8988T (cell line): ENCODE data around the gene DLL4.

ENCODE experiments used
- DNase-seq: peaks from one replicate; pipeline ENCODE4 v3.0.0; 2011

The DLL4 gene

DNA sequence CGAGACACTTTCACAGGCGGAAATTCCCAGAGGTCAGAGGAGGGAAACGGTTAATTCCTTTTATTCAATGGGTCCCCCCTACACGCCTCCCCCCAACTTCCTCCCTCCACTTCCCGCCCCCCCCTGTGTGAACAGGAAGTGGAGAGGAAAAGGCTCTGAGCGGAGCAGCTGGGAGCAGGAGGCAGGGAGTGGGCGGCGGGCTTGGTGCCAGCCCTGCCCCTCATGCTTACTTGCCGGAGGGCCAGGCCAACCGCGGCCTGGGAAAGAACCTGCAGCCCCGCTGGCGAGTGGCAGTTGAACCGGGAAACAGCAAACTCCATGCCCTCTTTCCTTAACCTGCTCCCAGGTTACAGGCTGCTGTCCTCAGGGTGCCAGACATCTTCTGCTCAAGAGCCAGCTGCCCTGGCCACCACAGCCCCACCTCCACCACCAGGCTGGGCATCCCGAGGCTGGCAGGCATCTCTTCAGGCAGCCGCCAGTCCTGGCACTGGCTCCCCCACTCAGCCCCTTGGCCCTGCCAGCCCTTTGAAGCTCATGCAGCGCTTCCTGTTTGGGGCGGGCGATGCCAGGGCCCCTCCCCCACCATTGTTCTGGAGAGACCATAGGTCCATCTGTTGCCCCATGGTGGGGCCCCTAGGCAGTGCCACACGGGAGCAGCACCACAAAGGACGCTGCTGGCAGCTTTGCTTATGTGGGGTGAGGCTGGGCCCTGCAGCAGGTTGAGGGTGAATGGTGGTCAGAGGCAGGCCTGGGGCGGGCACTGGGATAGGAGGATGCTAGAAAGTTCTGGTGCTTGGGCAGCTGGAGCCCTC lies 21.9 kb upstream of the DLL4 start:
- DNase-seq, result no peak

DNA sequence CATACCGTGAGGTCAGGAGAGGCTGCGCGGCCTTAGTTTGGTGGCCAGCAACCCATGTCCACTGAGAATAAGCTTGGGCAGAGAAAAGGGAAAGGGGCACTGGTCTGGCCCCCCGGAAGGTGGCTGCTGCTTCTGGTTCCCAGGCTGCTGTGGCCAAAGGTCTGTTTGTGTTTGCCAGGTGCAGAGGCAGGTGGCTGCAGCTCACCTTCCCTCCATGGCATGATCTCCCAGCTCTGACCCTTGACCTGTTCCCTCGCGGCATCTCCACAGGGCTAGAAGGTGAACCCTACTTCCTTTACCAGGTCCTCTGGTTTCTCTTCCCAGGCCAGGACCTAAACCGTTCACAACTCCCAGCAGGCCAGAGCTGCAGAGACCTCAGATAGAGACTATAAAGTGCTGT lies 21.0 kb upstream of the DLL4 start:
- DNase-seq, result no peak

DNA sequence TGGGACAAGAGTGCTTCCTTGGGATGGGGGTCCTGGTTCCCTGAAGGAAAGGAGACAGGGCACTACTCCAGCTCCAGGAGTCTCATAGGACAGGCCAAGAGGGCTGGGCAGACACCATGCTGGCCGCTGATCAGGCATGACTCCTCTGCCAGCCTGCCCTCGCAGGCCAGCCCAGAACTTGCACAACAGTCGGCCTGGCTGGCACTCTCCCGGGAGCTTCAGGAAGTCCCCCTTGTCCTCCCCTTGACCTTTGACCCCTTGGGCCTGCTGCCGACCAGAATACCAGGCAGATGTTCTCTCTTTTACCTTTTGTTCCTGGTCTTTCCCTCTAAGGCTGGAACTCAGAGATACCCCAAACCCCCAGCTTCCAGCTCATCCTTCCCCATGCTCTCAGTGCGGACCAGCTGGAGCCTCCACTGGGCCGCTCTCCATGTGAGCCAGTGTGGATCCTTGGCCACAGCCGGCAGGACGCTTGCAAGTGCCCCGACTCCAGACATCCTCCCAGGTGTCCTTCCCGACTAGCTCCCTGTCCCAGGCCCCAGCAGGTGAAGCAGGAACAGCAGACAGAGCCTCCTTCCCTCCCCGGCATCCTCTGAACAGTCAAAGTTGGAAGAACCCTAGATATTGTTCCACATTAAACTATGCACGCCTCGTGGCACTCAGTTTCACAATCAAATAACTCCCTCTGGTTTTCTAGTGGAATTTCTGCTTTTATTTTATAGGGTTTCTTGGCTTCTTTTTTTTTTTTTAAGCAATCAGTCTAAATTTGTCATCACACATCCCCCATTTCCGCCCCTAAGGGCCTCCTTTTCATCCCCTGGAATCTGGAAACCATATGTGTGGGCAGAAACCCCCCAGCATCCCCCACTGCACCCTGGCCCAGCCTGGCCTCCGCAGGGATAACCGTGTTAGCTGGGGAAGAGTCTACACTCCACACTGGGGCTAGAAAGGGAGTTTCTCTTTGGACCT lies 19.2 kb upstream of the DLL4 start:
- no peak for DNase-seq

DNA sequence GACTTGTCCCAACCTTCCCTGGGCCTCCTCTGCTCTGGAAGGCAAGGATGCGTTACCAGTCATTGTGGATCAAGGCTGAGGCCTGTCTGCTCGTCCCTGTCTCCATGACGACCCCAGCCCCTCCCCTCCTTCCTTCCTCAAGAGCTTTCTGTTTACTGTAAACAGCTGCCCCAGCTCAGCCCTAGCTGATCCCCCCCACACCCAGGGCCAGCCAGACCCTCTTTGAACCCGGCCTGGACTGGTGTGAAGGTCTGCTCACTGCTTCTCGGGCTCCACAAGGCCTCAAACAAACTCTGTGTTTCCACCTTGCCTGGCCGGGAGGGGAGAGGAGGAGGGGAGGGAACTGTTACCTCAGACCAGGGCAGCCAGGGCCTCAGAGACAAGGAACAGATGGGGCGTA lies 18.0 kb upstream of the DLL4 start:
- DNase-seq, result no peak

DNA sequence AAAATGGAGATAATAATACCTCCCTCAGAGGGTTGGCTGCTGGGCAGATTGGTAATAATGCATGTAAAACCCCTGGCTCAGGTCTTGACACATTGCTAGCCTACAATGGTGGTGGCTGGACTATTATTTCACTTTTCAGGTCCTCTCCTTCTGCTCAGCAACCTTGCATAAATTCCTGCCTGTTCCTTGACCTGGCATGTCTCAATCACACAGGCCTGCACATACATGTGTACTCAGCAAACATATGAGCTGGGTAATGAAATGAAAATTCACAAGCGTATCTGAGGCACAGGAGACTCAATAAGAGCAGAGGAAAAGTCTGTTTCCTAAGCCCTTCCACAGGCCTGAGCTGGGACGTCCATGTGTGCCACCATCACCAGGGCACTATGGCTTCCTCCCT lies 17.4 kb upstream of the DLL4 start:
- no peak for DNase-seq

DNA sequence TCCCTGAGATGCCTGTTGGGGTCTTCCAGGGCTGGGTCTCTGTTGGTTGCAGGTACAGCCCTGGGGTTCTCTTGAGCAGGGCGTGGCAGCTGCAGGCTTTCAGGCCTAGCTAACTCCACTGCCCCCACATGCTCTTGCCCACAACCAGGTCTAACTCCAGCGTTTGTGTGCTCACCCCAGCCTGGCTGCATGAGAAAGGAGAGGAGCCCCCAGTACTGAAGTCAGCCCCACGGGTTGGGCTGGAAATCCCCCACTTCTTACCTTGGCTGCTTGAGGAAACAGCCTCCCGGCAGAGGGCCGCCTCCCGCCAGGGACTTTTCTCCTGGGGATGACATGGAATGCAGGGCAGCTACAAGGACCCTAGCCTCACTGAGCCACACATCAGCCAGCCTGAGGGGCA lies 16.7 kb upstream of the DLL4 start:
- DNase-seq, result no peak

DNA sequence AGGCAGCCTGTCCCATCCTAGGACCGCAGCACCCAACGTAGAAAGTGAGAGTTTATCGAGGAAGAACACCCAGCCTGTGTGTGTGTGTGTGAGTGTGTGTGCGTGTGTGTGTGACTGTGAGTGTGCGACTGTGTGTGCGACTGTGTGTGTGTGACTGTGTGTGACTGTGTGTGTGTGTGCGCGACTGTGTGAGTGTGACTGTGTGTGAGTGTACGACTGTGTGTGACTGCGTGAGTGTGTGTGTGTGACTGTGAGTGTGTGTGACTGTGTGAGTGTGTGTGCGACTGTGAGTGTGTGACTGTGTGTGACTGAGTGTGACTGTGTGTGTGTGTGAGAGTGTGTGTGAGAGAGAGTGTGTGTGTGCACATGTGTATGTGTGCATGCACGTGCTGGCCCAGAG lies 15.1 kb upstream of the DLL4 start:
- DNase-seq, result no peak

DNA sequence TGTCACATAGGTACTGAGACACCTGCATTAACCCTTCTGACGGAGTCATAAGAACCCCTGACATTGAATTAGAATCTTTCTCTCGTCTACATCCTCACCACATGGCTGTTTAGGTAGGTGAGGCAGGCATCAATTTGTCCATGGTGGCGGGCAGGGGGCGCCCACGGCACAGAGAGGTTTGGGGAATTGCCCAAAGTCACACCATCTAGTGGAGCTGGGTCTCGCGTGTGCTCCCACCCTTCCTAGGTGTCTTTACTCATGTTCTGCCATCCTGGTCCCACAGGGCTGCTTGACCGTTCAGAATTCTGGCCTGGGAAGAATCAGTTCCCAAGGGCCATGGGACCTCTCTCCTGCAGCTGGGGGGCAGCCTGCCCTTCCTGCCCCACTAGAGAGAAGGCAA lies 14.7 kb upstream of the DLL4 start:
- no peak for DNase-seq

DNA sequence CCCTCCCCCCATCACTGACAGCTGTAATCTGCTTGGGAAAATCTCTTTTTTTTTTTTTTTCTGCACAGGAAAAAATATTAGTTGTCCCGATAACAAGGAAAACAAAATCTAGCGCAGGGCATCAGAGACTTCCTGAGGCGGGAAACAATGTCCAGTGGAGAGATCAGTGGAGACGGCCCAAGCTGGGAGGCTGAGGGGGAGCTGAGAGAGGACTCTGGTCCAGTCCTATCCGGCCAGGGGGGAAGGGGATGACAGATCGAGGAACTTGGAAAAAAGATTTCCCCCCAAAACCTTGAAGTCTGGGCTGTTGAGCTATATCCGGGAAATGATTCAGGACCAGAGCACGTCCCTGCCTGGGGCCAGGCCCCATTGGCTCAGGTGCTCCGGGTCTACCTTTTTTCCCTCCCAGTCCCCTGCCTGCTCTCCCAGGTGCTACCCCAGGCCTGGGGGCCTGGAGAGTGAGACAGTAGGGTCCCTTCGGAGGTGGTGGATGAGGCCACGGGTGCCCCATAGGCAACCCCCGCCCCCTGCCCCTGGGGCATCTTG lies 14.0 kb upstream of the DLL4 start:
- peak; percentile 65 for DNase-seq

DNA sequence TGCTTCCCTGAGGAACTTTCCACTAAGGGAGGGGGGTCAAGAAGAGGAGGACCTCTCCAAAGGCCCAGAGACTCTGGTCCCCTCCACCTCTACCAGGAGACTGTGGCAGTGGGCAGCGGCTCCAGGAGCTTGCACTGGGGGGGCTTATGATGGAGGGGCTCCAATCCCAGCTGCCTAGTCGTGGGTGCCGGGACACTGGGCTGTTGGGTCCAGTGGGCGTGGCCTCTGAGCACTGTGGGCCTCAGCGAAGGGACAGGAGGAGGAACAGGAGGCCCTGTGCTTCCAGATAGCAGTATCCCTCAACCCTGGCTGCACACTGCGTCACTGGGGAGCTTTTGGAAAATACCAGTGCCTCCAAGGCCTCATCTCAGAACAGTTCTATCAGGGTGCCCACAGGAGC lies 13.5 kb upstream of the DLL4 start:
- no peak for DNase-seq

DNA sequence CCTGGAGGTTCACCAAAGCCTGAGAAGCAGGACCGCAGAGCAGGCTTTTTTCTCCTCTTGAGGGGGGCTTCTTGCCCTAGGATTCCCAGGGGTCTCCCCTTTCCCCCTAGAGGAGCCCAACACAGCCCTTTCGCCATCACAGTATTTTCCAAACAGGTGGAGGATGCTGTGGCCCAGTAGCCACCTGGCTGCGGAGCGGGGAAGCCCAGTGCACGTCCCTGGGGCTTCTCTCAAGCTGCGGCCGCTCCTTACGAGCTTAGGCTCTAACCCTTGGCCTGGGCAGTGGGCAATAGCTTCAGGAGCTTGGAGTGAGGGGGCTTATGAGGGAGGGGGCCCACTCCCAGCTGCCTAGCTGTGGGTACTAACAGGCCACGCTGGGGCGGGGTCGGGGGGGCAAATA lies 11.6 kb upstream of the DLL4 start:
- no peak for DNase-seq

DNA sequence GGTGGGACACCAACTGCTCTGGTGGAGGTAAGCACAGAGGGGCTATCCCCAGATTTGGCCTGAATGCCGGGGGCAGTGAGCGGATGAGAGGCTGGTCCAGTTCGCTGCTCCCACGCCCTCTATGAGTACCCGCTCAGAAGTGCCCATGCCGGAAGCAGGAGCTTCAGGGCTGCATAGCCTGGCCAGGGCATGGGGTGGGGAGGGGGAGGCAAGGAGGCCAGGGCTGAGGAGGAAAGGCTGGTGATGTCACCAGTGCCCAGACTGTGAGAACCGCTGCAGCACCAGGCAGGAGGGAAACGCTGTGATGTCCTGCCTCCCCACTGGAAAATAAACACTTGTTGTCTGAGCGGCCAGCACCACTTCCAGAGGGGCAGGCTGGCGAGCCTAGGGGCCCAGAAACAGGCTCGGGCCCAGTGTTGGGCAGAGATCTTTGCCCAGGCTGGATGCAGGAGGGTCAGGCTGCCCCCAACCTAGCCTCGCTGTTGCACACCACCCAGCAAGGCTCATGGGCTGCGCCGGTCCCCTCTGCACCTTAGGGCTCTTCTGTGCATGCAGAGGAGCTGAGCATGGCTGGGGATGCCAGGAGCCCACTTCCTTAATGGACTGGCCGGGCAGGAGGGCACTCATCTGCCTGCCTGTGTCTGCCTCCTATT lies 10.9 kb upstream of the DLL4 start:
- DNase-seq, result no peak

DNA sequence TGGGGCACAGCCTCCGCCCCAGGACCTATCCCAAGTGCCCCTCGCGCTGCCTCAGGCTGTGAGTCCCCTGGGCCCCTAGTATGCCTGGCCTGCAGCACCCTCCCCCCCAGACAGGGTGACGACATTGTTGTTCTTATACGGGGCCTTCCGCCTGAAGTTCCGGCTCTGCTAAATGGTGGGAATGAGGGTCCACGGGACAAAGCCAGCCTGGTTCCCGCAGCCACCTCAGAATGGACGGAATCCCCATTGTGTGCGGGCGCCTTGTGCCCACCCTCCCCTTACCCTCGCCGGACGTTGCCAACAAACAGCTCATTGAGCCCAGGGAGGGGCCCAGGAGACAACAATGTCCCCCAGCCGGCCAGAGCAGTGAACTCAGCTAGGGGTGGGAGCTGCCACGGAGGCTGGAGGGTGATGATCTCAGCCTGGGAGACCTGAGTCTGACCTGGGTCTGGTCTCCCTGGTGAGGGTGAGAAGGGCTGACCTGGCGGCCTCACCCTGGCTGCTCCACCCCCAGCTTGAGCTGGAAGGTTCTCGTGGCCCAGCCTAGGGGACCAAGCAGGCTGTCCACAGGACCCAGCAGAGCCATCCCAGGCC lies 10.2 kb upstream of the DLL4 start:
- no peak for DNase-seq

DNA sequence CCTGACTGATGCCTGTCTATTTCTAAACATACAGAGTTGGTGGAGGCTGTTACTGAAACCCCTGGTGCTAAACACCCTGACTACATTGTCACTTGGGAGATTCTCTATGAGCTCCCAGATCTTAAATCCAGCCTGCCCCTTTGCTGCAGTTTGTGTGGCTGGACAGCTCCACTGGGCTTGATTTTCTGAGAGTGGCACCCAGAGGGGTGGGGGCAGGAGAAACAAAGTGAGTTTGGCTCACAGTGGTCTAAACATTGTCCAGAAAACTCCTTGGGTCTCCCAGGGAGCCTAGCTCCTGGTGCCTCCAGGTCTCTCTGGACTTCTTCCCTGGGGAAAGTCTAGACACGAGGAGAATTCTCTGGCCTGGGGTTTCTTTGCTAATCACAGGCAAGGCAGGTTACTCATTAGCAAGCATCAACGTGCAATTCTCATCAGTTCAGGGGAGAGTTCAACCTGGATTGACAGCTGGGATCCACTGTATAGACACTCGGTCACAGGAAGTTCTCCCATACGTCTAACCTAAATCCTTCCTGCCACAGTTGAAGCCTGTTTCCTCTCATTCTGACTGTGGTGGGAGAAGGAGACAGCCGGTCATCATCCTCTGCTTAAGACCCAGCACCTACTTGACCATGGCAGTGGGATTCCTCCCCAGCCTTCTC lies 7.1 kb upstream of the DLL4 start:
- no peak for DNase-seq

DNA sequence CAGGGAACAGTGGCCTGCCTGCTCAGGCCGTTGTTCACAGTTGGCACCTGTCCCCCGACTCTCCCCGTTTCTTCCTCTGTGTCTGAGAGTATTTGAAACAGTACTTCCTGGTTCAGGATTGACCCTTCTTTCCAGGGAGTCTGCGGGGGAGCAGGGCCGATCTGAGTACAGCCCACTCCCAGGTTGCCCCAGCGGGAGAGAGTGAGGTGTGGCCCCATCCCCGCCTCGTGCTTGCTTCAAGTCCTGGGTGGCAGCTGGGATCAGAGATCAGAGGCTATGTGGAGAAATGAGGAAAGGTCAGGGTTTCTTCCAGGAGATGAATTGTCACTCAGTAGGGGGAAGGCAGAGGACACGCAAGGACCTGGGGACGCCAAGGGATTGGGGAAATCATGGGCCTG lies 6.5 kb upstream of the DLL4 start:
- no peak for DNase-seq

DNA sequence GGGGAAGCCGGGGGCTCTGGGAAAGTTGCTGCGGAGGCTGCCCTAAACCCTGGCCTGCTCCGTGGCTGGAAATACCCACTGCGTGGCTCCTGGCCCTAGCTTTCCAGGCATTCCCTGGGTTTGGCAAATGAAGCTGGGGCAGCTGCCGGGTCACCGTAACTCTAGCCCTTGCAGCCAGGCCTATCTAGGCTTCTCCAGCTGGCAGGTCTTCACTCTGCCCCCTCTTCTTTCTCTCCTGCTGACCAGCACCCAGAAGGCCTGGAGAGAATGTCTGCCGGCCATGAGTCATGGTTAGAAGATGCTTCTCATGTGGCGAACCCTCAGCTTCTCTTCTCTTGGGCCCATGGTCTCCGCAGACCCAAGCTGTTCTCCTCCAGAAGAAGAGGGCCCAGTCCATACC lies 5.6 kb upstream of the DLL4 start:
- no peak for DNase-seq

DNA sequence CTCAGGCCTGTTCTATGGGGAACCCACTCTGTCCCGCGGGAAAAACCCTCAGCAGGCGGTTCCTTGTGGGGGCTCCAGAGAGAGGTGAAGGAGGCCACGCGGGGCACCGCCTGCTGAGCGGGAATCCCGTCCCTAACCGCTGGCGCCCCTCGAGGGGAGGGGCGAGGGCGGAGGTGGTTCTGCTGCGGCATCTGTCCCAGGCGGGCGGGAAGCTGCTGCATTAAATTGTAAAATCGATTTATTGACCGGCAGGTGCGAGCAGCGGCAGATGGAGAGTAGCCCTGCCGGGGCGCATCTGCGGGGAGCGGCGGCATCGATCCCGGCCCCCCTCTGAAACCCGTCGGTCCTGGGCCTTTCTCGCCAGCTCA lies 3.7 kb upstream of the DLL4 start:
- DNase-seq, result no peak

DNA sequence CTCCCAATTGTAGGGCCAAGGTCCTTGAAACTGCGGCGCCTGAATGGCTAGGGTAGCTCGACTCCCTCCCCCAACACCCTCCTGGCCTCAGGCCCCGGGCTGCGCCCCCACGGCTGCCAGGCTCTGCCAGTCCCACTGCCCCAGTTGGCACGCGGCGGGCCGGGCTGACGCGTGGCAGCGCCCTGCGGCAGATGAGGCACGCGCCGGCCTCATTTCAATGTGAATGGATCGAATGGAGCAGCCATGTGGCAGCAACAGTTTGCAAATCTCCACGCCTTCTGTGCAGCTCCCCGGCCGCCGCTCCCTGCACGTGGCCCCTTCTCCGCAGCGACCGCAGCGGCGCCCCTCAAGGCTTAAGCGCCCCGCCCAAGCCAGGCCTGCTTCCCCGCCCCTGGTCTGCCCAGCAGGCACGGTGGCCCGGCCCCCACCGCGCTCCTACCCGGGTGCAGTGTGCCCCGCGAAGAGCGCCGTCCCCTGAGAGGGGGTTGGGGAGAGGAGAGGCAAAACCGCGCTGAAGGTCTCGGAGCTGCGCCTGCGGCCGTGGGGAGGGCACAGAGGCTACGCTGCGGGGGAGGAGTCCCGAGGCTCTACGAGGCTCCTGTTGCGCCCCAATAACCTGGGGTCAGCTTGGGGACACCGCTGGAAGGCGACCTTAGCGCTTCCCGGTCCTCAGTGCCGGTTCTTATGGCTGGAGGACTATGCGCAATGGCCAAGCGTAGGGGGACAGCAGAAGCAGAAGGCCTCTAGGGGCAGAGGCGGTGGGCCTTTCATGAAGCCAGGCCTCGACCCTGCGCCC lies 3.1 kb upstream of the DLL4 start:
- no peak for DNase-seq

DNA sequence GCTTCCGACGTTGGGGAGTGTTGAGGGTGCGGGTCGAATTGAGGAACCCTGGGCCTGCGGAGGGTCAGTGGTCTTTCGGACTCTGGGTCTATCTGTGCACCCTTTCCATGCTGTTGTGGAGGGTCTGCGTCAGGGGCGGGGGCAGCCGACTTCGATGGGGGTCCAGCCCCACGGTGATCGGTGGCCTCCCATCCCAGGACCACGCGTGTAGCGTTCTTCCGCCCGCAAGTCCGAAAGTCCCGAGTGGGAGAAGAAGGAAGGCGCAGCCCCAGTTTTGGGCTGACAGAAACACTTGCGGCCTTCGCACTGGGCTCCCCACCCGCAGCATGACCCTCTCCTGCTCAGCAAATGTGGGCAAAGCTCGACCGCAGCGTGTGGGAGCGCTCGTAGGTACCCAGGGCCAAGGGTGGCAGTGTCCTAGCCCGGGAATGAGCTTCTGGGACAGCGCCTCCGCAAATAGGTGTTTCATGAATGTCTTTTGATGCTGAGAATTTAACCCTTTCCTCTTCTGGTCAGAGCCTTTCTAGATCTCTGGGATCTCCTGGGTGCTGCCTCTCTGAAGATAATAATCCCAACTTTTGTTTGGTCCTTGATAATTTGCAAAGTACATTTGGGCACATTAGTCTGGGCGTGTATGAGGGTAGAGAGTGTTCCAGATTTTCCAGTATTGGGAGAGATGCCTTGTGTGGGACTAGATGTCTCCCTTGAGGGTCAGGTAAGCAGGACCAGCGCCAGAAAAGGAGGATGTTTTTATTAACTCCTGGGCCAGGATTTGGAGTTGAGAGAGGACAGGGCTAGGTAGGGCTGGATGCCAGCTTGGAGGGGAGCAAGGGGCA lies 2.3 kb upstream of the DLL4 start:
- no peak for DNase-seq

DNA sequence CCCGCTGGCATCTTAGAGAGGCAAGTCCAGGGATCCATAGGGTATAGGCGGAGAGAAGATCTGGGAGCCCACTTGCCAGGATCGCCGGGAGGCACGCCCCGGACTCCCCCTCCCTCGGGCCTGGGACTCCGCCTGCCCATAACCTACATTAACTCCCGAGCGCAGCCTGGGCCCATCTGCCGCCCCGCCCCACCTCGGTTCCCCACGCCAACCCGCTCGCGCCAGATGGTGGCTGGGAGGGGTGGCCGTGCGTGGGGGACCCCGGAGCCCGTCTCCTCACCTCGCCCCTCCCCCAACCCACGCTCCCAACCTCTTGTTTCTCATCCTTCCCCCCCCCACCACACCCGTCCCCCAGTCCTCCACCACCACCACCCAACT lies 1.7 kb upstream of the DLL4 start:
- no peak for DNase-seq
